K562 (cell line): ENCODE data around the gene CCDC34. TPM values are rescaled to one million over a fixed set of nuclear protein-coding genes. Genes with fewer than 3 reads are reported as not detected.

Experiments
- CREBBP ChIP-seq: IDR thresholded peaks from one replicate; pipeline ENCODE4 v1.6.1; 2012; ENCODE audit warnings: low read depth, mild to moderate bottlenecking, control low read depth, inconsistent platforms, low read length
- FOS ChIP-seq: IDR thresholded peaks from 3 replicates; pipeline ENCODE4 v1.6.1; 2011; ENCODE audit not compliant: insufficient read length; ENCODE audit errors: extremely low read depth
- GATAD2A ChIP-seq: fragments of 450-650 bp; IDR thresholded peaks from 2 replicates; pipeline ENCODE4 v1.6.1; 2017
- HDAC1 ChIP-seq, 2 experiments: fragments of 450-650 bp; IDR thresholded peaks; 2 replicates each; pipeline ENCODE4 v1.6.1; 2016 to 2017; ENCODE audit warnings: inconsistent platforms in 1 of 2, mild to moderate bottlenecking in 1 of 2, moderate library complexity in 1 of 2
- HIVEP1 ChIP-seq: fragments of 250-450 bp; sonication (Bioruptor Pico); IDR thresholded peaks from 2 replicates; pipeline ENCODE4 v1.4.0; 2020; ENCODE audit warnings: mild to moderate bottlenecking
- ILF3 ChIP-seq: fragments of 450-650 bp; IDR thresholded peaks from 2 replicates; pipeline ENCODE4 v1.6.1; 2018; ENCODE audit warnings: antibody characterized with exemption, mild to moderate bottlenecking, moderate library complexity, borderline replicate concordance
- KLF1 ChIP-seq: fragments of 450-650 bp; IDR thresholded peaks from 2 replicates; pipeline ENCODE4 v1.6.1; 2016; ENCODE audit warnings: missing genetic modification characterization, missing compliant biosample characterization
- MEF2A ChIP-seq: IDR thresholded peaks from 2 replicates; pipeline ENCODE4 v1.6.1; 2011; ENCODE audit warnings: low read depth, mild to moderate bottlenecking, low read length, moderate library complexity; ENCODE audit not compliant: control insufficient read depth
- MLLT1 ChIP-seq, 2 experiments: fragments of 450-650 bp; IDR thresholded peaks; 2 replicates each; pipeline ENCODE4 v1.6.1; 2016
- NCOA2 ChIP-seq, 2 experiments: fragments of 450-650 bp; IDR thresholded peaks; 2 replicates each; pipeline ENCODE4 v1.6.1; 2018; ENCODE audit warnings: mild to moderate bottlenecking in 2 of 2, moderate library complexity in 1 of 2; ENCODE audit not compliant: partially characterized antibody in 2 of 2
- NFXL1 ChIP-seq: fragments of 450-650 bp; formaldehyde crosslinking; IDR thresholded peaks from 2 replicates; pipeline ENCODE4 v1.4.0; 2021; ENCODE audit warnings: mild to moderate bottlenecking
- PHB ChIP-seq: fragments of 250-450 bp; sonication (Bioruptor Pico); IDR thresholded peaks from 2 replicates; pipeline ENCODE4 v1.5.0; 2021
- RBM17 ChIP-seq: fragments of 200-400 bp; formaldehyde crosslinking; IDR thresholded peaks from 2 replicates; pipeline ENCODE4 v1.6.1; 2017; ENCODE audit warnings: low read depth, mild to moderate bottlenecking, low read length, borderline replicate concordance
- RBM34 ChIP-seq: fragments of 200-400 bp; formaldehyde crosslinking; IDR thresholded peaks from 2 replicates; pipeline ENCODE4 v1.6.1; 2018; ENCODE audit warnings: low read length, borderline replicate concordance; ENCODE audit not compliant: insufficient read depth
- SNRNP70 ChIP-seq: fragments of 200-400 bp; formaldehyde crosslinking; optimal IDR thresholded peaks from 2 replicates; pipeline ENCODE3; 2017; ENCODE audit warnings: low read depth, low read length
- STAG1 ChIP-seq: sonication (generic); formaldehyde crosslinking; IDR thresholded peaks from 2 replicates; pipeline ENCODE4 v1.5.0; 2020; ENCODE audit warnings: missing genetic modification reagents, borderline replicate concordance
- TAF7 ChIP-seq: fragments of 450-650 bp; IDR thresholded peaks from 2 replicates; pipeline ENCODE4 v1.6.1; 2016; ENCODE audit warnings: missing genetic modification characterization, missing compliant biosample characterization
- TRIM24 ChIP-seq, 2 experiments: fragments of 450-650 bp; IDR thresholded peaks; 2 replicates each; pipeline ENCODE4 v1.6.1; 2016
- ZFX ChIP-seq: sonication (generic); formaldehyde crosslinking; IDR thresholded peaks from 2 replicates; pipeline ENCODE4 v1.8.0; 2022; ENCODE audit warnings: mild to moderate bottlenecking, missing genetic modification reagents, moderate library complexity
- ZKSCAN8 ChIP-seq: fragments of 200-800 bp; sonication (Bioruptor generic); IDR thresholded peaks from 2 replicates; pipeline ENCODE4 v1.6.1; 2016; ENCODE audit warnings: missing genetic modification characterization, missing compliant biosample characterization
- ZNF133 ChIP-seq: fragments of 250-450 bp; sonication (Bioruptor Pico); IDR thresholded peaks from 2 replicates; pipeline ENCODE4 v1.4.0; 2020; ENCODE audit warnings: mild to moderate bottlenecking
- ZNF24 ChIP-seq: fragments of 450-650 bp; IDR thresholded peaks from 2 replicates; pipeline ENCODE4 v1.6.1; 2016
- ZNF354B ChIP-seq: fragments of 250-450 bp; sonication (Bioruptor Pico); IDR thresholded peaks from 2 replicates; pipeline ENCODE4 v1.4.0; 2020
- ZNF586 ChIP-seq: fragments of 450-650 bp; formaldehyde crosslinking; conservative IDR thresholded peaks from 2 replicates; pipeline ENCODE4 v1.4.0; 2020; ENCODE audit warnings: mild to moderate bottlenecking, moderate library complexity
- ZNF707 ChIP-seq: fragments of 250-450 bp; sonication (Bioruptor Pico); conservative IDR thresholded peaks from 2 replicates; pipeline ENCODE4 v1.8.0; 2022; ENCODE audit warnings: inconsistent platforms, mild to moderate bottlenecking, moderate library complexity
- polyA plus RNA-seq, 8 experiments: library from polyadenylated mRNA; depleted of rRNA in 4 of 8; stranded (reverse) in 5 of 8; unstranded in 3 of 8; fragments of >200 nt; fragmentation: Nextera tagmentation in 2 of 8; fragmentation: Illumina TruSeq in 1 of 8; extraction: Ambion mirVana in 2 of 8; extraction: Trizol in 1 of 8; gene quantifications; 2 replicates each; pipeline versions ENCODE4 v1.2.1 to v1.2.3, GENCODE V29; 2011 to 2014; ENCODE audit warnings: inconsistent platforms in 1 of 8, missing spikeins in 1 of 8
- total RNA-seq, 7 experiments: library from RNA; depleted of rRNA in 6 of 7; stranded (reverse); fragments of >200 nt in 6 of 7; fragmentation: Illumina TruSeq in 2 of 7; extraction: Trizol in 2 of 7; gene quantifications; 2 replicates each; pipeline versions ENCODE4 v1.2.1 to v1.2.3, GENCODE V29; 2011 to 2021; ENCODE audit warnings: low replicate concordance in 1 of 7
- TF ChIP-seq, protein P1 (sequence below): IDR thresholded peaks from 2 replicates; pipeline ENCODE4 v1.6.1; 2016; ENCODE audit warnings: missing genetic modification characterization, missing compliant biosample characterization
- TF ChIP-seq, protein P2 (sequence below): fragments of 450-650 bp; formaldehyde crosslinking; conservative IDR thresholded peaks from 2 replicates; pipeline ENCODE4 v1.4.0; 2022; ENCODE audit warnings: mild to moderate bottlenecking, missing genetic modification characterization
- TF ChIP-seq, protein P3 (sequence below): sonication (generic); formaldehyde crosslinking; IDR thresholded peaks from 2 replicates; pipeline ENCODE4 v1.8.0; 2023; ENCODE audit warnings: mild to moderate bottlenecking, missing genetic modification reagents

The CCDC34 gene
- total and polyA plus RNA-seq, 9 of the 15 experiments (the other 6 are each of a cell fraction or from before 2014, with no cell fraction given), result 6.2 to 42.0 (median 15.7) TPM

GRCh38 chr11:27372164-27372563 is 9.1 kb upstream of the CCDC34 start (continued):
- TF ChIP-seq MLLT1 (IDR thresholded peaks at IDR 0.05), result no peak
- TF ChIP-seq, protein P1, sequence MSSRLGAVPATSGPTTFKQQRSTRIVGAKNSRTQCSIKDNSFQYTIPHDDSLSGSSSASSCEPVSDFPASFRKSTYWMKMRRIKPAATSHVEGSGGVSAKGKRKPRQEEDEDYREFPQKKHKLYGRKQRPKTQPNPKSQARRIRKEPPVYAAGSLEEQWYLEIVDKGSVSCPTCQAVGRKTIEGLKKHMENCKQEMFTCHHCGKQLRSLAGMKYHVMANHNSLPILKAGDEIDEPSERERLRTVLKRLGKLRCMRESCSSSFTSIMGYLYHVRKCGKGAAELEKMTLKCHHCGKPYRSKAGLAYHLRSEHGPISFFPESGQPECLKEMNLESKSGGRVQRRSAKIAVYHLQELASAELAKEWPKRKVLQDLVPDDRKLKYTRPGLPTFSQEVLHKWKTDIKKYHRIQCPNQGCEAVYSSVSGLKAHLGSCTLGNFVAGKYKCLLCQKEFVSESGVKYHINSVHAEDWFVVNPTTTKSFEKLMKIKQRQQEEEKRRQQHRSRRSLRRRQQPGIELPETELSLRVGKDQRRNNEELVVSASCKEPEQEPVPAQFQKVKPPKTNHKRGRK (tag), result no peak
- TF ChIP-seq TAF7, result no peak
- TF ChIP-seq, protein P2, sequence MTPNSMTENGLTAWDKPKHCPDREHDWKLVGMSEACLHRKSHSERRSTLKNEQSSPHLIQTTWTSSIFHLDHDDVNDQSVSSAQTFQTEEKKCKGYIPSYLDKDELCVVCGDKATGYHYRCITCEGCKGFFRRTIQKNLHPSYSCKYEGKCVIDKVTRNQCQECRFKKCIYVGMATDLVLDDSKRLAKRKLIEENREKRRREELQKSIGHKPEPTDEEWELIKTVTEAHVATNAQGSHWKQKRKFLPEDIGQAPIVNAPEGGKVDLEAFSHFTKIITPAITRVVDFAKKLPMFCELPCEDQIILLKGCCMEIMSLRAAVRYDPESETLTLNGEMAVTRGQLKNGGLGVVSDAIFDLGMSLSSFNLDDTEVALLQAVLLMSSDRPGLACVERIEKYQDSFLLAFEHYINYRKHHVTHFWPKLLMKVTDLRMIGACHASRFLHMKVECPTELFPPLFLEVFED (CRISPR knock-in tag), result no peak
- no peak for TF ChIP-seq HIVEP1 (CRISPR knock-in tag)
- no peak for TF ChIP-seq ILF3
- TF ChIP-seq MEF2A, result no peak
- TF ChIP-seq ZFX, result no peak
- no peak for TF ChIP-seq ZNF586 (CRISPR knock-in tag)
- TF ChIP-seq RBM17, result no peak
- no peak for TF ChIP-seq RBM34
- TF ChIP-seq KLF1 (tag), result no peak
- no peak for TF ChIP-seq ZNF354B (CRISPR knock-in tag)
- peak in 1 of 2 experiments; percentile 55; a peak in 2 of 4 replicates for TF ChIP-seq HDAC1 (IDR thresholded peaks at IDR 0.05)
- no peak for TF ChIP-seq ZKSCAN8 (CRISPR knock-in tag)
- TF ChIP-seq CREBBP, result no peak
- TF ChIP-seq STAG1 (CRISPR knock-in tag), result no peak
- TF ChIP-seq, protein P3, sequence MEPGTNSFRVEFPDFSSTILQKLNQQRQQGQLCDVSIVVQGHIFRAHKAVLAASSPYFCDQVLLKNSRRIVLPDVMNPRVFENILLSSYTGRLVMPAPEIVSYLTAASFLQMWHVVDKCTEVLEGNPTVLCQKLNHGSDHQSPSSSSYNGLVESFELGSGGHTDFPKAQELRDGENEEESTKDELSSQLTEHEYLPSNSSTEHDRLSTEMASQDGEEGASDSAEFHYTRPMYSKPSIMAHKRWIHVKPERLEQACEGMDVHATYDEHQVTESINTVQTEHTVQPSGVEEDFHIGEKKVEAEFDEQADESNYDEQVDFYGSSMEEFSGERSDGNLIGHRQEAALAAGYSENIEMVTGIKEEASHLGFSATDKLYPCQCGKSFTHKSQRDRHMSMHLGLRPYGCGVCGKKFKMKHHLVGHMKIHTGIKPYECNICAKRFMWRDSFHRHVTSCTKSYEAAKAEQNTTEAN (CRISPR knock-in tag), result no peak
- no peak for TF ChIP-seq ZNF24
- TF ChIP-seq ZNF133 (CRISPR knock-in tag), result no peak
- no peak for TF ChIP-seq NFXL1
- TF ChIP-seq NCOA2 (IDR thresholded peaks at IDR 0.05; ENCODE audit: partially characterized antibody in 2 of 2), result no peak
- TF ChIP-seq TRIM24 (IDR thresholded peaks at IDR 0.05), result peak; percentile 40 to 76; a peak in 3 of 4 replicates
- TF ChIP-seq FOS, result no peak
- no peak for TF ChIP-seq GATAD2A
- no peak for TF ChIP-seq SNRNP70
- no peak for TF ChIP-seq PHB (CRISPR knock-in tag)
- TF ChIP-seq ZNF707 (CRISPR knock-in tag), result no peak
